Measurements from ENCODE around the gene HMGA1. TPM values are rescaled to one million over a fixed set of nuclear protein-coding genes. Genes with fewer than 3 reads are reported as not detected.
"Not testable (repeated sequence)": the region's sequence is repeated elsewhere in the genome, so short reads cannot be mapped to it uniquely, and the experiment has no call there.

HMGA1 gene
- total RNA-seq, 1 experiment from 2014 or later = 211 TPM

- no peak for DNase-seq (ENCODE audit: extremely low read depth, low read depth)
These were observed 22.9 kb downstream of the HMGA1 start for GRCh38 chr6:34259529-34260069.

GRCh38 chr6:34260576-34261267, 24.0 kb downstream of the HMGA1 start:
- DNase-seq (ENCODE audit: extremely low read depth, low read depth) = no peak

DNA sequence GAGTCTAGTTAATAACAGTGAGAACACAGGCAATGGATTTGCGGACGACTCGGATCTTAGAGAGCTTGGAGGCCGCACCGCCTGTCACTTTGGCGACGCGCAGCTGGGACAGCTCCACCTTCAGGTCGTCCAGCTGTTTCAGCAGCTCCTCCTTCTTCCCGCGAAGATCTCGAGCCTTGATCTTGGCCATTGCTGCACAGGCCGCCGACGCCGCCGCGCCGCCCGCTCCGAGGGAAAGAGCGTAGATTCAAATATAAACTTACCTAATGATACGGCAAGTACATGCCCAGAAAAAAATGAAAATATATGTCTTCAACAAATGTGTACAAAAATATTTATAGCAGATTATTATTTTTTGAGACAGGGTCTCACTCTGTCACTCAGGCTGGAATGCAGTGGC, 26.8 kb downstream of the HMGA1 start:
- not testable (repeated sequence) for DNase-seq (ENCODE audit: extremely low read depth, low read depth)

- DNase-seq (ENCODE audit: extremely low read depth, low read depth) = no peak
These were observed 31.1 kb downstream of the HMGA1 start for GRCh38 chr6:34267746-34268145.

GRCh38 chr6:34269132-34269531, 32.5 kb downstream of the HMGA1 start:
- DNase-seq (ENCODE audit: extremely low read depth, low read depth) = not testable (repeated sequence)

DNA sequence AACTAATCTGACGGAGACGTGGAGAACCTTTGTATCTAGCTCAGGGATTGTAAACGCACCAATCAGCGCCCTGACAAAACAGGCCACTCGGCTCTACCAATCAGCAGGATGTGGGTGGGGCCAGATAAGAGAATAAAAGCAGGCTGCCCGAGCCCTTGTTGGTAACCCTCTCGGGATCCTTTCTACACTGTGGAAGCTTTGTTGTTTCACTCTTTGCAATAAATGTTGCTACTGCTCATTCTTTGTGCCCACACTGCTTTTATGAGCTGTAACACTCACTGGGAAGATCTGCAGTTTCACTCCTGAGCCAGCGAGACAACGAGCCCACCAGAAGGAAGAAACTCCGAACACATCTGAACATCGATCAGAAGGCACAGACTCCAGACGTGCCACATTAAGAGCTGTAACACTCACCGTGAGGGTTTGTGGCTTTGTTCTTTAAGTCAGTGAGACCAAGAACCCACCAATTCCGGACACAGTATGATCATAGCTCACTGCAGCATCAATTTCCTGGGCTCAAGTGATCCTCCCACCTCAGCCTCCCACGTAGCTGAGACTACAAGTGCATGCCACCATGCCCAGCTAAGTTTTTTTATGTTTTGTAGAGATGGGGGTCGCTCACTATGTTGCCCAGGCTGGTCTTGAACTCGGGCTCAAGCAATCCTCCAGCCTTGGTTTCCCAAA, 33.1 kb downstream of the HMGA1 start:
- DNase-seq (ENCODE audit: extremely low read depth, low read depth) = not testable (repeated sequence)

GRCh38 chr6:34272013-34272926, 35.6 kb downstream of the HMGA1 start:
- DNase-seq (ENCODE audit: extremely low read depth, low read depth) = no peak

DNA sequence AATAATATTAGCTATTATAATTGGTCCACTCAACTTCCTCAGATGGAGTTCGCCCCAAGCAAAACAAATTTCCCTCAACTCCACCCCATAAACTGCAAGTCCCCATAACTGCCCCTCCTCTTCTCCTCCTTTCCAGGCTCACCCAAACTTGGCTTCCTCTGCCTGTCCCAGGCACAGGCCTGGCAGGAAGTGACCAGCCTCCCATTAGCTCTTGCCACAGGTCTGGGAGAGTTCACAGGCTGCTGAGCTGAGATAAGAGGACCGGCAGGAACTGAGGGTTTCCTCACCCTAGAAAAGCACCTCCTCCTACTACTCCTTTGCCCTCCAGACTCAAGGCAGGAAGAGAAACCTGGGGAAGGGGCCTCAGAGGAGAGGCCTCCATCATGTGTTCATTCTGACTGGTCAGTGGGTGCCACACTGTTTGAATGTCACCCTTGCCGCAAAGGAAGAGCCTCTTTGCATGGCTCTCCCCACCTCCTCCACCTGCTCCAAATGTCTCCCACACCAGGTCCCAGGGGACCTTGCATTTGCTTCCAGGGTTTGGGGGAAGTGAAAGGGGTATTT, 36.7 kb downstream of the HMGA1 start:
- no peak for DNase-seq (ENCODE audit: extremely low read depth, low read depth)

DNA sequence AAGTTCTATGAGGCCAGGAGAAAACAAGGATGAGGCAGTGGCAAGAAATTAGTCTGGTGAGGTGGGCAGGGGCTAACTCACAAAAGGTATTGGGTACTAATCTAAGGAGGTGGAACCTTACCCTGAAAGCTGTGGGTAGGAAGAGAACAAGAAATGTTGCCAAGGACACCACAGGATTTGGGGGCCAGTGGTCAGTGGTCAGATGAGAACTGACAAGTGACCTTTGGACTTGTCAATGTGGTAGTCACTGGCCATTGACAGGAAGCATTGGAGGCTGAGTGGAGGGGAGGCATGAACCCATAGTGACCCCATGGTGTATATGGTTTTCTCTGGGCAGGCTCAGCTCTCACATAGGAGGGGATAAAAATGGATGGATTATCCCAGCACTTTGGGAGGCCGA, 37.5 kb downstream of the HMGA1 start:
- no peak for DNase-seq (ENCODE audit: extremely low read depth, low read depth)

DNA sequence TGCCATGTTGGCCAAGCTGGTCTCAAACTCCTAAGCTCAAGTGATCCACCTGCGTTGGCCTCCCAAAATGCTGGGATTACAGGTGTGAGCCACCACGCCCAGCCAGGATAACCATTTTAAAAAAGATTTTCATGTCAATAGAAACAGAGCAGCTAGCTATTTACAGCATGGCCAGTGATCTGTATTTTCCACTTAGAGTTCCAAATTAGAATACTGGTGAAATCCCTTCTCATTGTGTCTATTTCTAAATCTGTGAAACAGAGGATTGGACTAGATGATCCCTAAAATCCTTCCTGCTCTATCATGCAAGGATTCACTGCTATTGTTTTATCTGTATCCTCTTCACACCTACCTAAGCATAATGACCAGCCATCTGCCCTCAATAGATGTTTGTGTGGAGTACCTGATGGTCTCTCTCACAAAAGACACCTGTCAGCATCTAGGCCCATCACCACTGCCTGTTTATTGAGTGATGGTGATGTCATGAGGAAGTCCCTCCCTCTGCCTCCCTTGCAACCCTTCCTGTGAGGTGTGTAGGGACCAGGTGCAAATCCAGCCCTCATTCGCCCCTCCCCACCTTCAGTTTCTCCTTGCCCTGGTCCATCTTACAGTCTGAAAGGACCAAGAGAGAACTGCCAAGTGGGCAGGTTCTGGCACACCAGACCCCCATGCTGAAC, 38.6 kb downstream of the HMGA1 start:
- no peak for DNase-seq (ENCODE audit: extremely low read depth, low read depth)

DNA sequence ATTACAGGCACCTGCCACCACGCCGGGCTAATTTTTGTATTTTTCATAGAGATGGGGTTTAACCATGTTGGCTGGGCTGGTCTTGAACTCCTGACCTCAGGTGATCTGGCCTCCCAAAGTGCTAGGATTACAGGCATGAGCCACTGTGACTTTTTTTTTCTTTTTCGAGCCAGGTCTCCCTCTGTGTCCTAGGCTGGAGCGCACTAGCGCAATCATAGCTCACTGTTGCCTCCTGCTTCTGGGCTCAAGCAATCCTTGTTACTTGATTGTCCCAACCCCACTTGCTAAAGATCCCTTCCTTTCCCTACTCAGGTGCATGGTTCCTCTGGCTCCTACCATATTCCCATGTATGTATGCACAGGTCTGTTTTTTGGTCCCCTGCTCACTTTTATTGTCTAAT, 39.5 kb downstream of the HMGA1 start:
- DNase-seq (ENCODE audit: extremely low read depth, low read depth) = no peak

DNA sequence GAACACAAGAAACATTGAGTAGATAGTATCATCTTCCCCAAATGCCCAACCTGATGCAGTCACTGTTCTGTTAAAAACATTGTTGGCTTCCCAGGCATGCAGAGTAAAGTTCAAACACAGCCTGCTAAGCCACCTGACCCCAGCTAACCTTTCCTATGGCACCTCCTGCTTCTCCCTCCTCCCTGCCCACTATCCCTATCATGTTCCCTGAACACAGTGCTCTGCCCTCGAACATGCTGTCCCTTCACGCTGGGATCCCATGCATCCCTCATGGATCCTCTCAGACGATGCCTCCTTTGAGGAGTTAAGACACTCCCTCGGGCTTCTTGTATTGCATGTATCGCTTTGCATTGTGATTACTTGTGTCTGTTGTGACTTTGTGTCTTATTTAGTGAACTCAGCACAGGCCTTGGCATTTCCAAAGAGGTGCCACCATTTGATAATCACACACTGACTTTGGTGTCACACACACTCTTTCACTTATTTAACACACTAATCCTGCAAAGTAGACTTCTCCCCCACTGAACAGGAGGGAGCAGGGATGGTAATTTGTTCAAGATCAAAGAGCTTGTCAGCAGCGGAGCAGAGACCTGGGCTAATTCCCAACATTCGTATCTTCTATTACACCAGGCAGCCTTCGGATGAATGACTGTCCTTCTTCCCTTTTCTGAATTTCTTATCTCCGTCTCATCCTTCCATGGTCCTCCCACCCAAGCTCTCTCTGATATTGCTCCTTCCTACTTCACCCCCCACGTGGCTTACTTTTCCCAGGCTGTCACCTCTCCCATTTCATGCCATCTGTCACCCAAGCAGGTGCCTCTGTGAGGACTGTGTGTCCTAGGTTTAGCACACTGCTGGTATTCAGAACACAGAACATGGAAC, 40.4 kb downstream of the HMGA1 start:
- no peak for DNase-seq (ENCODE audit: extremely low read depth, low read depth)

DNA sequence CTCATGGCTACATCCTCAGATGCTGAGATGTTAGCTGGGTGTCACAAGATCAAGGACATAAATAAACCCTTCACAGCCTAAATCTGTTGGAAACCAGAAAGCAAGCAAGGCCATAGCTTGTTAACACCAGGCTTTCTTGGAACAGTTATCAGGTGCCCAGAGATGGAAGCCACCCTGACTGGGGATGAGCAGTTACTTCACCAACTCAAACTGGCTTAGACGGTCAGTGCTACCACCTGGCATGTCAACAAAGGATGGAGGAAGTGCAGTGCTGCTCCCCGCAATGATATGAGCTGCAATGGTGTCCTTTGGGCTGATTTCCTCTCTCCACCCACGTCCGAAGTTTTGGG, 41.1 kb downstream of the HMGA1 start:
- DNase-seq (ENCODE audit: extremely low read depth, low read depth) = no peak

GRCh38 chr6:34278833-34279232, 42.2 kb downstream of the HMGA1 start:
- DNase-seq (ENCODE audit: extremely low read depth, low read depth) = no peak

DNA sequence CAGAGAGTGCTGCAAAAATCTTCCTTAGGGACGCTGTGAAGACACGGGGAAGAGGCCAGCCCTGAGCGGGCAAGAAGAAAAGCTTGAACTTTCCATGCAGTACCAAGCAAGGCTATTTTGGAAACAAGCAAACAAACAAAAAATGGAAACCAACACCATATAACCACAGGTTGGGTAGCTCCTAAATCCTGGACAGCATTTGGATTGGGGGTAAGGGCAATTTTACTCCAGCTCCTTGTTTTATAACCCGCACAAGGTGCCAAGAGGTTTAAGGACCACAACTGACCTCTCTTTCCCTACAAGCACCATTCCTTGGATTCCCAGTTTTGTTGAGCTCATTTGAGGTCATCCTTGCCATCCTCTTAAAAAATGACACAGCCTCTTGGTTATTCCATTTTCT, 43.5 kb downstream of the HMGA1 start:
- DNase-seq (ENCODE audit: extremely low read depth, low read depth) = no peak

GRCh38 chr6:34281702-34282334, 45.1 kb downstream of the HMGA1 start:
- no peak for DNase-seq (ENCODE audit: extremely low read depth, low read depth)

GRCh38 chr6:34284563-34285447, 48.1 kb downstream of the HMGA1 start:
- no peak for DNase-seq (ENCODE audit: extremely low read depth, low read depth)
